SU-DHL-6 (cell line): ENCODE measurements around the gene GRM7.

Experiments used
- H2AFZ ChIP-seq: fragments of 200-600 bp; sonication (generic); 2 replicates; pipeline ENCODE4 v1.6.1; 2014; ENCODE audit warnings: low read depth, mild to moderate bottlenecking, moderate library complexity, mixed read lengths, antibody characterized with exemption, low read length; ENCODE audit not compliant: severe bottlenecking
- H3F3A ChIP-seq: fragments of 200-600 bp; shearing (Covaris generic); 2 replicates; pipeline ENCODE4 v1.6.0; 2016; ENCODE audit warnings: antibody characterized with exemption, mild to moderate bottlenecking; ENCODE audit not compliant: insufficient read depth
- H3K27ac ChIP-seq: fragments of 200-600 bp; sonication (generic); 2 replicates; pipeline ENCODE4 v1.5.1; 2016; ENCODE audit warnings: low read depth, mild to moderate bottlenecking, low read length, moderate library complexity, mixed read lengths
- H3K27me3 ChIP-seq: fragments of 200-600 bp; sonication (generic), shearing (Covaris generic); 2 replicates; pipeline ENCODE4 v1.6.0; 2014; ENCODE audit warnings: mild to moderate bottlenecking, low read length
- H3K36me3 ChIP-seq: fragments of 200-600 bp; sonication (generic); 2 replicates; pipeline ENCODE4 v1.6.1; 2014; ENCODE audit warnings: mild to moderate bottlenecking, low read length, mixed read lengths
- H3K4me2 ChIP-seq: fragments of 300-600, 200-600 bp; shearing (Covaris generic), sonication (generic); 2 replicates; pipeline ENCODE4 v1.6.0; 2014; ENCODE audit warnings: low read length, low read depth, mild to moderate bottlenecking; ENCODE audit not compliant: poor library complexity, severe bottlenecking
- H3K4me3 ChIP-seq: fragments of 200-600 bp; sonication (generic); 2 replicates; pipeline ENCODE4 v1.5.1; 2014; ENCODE audit warnings: antibody characterized with exemption, low read length, mild to moderate bottlenecking, mixed read lengths; ENCODE audit not compliant: insufficient read depth, poor library complexity, severe bottlenecking
- H3K79me2 ChIP-seq: fragments of 200-600 bp; sonication (generic); 2 replicates; pipeline ENCODE4 v1.6.1; 2014; ENCODE audit warnings: mild to moderate bottlenecking, low read length, moderate library complexity; ENCODE audit not compliant: insufficient read depth
- H3K9ac ChIP-seq: fragments of 200-600 bp; sonication (generic); 2 replicates; pipeline ENCODE4 v1.7.0; 2014; ENCODE audit warnings: mild to moderate bottlenecking, low read length
- H3K9me2 ChIP-seq: fragments of 200-600 bp; sonication (generic); replicated peaks from 2 replicates; pipeline ENCODE4 v1.6.1; 2014; ENCODE audit warnings: low read length; ENCODE audit not compliant: insufficient read depth
- H3K9me3 ChIP-seq: fragments of 200-600 bp; sonication (generic); 2 replicates; pipeline ENCODE4 v1.6.1; 2014; ENCODE audit warnings: low read length, mixed read lengths; ENCODE audit not compliant: insufficient read depth
- H4K20me1 ChIP-seq: fragments of 200-600 bp; sonication (generic); 2 replicates; pipeline ENCODE4 v1.6.1; 2014; ENCODE audit warnings: low read depth, mild to moderate bottlenecking, antibody characterized with exemption, low read length, moderate library complexity, mixed read lengths
- EZH2phosphoT487 ChIP-seq: fragments of 200-600 bp; sonication (generic), shearing (Covaris generic); conservative IDR thresholded peaks from 2 replicates; pipeline ENCODE4 v1.6.1; 2018; ENCODE audit warnings: mild to moderate bottlenecking, antibody characterized with exemption, low read length, moderate library complexity, mixed read lengths
- TF ChIP-seq, protein P1 (sequence below): fragments of 200-600 bp; sonication (generic); IDR thresholded peaks from one replicate; pipeline ENCODE4 v1.5.1; 2017; ENCODE audit warnings: antibody characterized with exemption, mild to moderate bottlenecking, low read length, moderate library complexity; ENCODE audit not compliant: insufficient read depth, poor library complexity, severe bottlenecking

GRM7 gene

DNA sequence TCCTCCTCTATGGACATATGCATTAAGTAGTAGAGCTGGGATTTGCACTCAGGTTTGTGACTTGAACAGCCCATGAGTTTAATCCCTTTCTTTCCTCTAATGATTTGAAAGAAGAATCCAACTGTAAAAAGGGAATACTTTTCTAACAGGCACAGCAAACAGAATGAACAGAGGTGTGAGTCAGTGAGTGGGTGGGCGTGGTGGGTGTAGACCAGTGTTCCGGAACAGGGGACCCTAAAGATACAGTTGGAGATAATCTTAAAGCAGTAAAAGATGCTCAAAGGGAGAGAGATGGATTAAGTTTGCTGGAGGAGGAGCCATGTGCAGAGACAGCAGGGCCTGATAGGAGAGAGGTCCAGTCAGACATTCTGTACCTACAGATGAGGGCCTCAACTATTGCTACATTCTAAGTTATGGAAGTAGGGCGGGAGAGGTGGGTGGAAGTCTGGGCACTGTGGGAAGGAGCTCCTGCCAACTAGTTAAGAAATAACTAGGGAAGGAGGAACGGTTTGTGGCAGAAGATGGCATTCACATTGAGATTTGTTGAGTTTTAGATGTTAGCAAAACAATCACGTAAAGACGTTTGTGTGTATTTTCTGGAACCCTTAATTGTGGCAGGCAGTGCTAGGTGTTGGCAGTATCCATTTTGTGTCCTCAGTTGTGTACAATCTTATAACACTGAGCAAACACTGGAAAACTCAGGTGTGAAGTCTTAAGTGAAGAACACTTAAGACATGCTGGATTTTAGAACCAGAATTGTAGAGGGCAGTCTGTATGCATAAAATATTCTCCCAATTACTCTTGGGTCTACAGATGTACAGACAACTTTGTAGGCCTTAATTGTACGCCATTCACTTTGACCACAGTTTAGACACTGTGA, 511.0 kb downstream of the GRM7 start:
- H3K4me3 ChIP-seq: no peak overlapping the region
- no peaks in the 10 kb centered on the region for H3K27me3 ChIP-seq
- TF ChIP-seq EZH2phosphoT487: no peak
- TF ChIP-seq, protein P1, sequence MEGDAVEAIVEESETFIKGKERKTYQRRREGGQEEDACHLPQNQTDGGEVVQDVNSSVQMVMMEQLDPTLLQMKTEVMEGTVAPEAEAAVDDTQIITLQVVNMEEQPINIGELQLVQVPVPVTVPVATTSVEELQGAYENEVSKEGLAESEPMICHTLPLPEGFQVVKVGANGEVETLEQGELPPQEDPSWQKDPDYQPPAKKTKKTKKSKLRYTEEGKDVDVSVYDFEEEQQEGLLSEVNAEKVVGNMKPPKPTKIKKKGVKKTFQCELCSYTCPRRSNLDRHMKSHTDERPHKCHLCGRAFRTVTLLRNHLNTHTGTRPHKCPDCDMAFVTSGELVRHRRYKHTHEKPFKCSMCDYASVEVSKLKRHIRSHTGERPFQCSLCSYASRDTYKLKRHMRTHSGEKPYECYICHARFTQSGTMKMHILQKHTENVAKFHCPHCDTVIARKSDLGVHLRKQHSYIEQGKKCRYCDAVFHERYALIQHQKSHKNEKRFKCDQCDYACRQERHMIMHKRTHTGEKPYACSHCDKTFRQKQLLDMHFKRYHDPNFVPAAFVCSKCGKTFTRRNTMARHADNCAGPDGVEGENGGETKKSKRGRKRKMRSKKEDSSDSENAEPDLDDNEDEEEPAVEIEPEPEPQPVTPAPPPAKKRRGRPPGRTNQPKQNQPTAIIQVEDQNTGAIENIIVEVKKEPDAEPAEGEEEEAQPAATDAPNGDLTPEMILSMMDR: no peak
- H3K9me3 ChIP-seq: no peaks in the 10 kb centered on the region
- H3K27ac ChIP-seq: no peak overlapping the region
- H3K79me2 ChIP-seq: no peaks in the 10 kb centered on the region
- H3K4me2 ChIP-seq: no peak overlapping the region
- no peaks in the 10 kb centered on the region for H3K36me3 ChIP-seq
- H4K20me1 ChIP-seq: no peaks in the 10 kb centered on the region
- no peak overlapping the region for H3K9ac ChIP-seq
- H3F3A ChIP-seq: no peaks in the 10 kb centered on the region
- no peaks in the 10 kb centered on the region for H3K9me2 ChIP-seq
- no peak overlapping the region for H2AFZ ChIP-seq

DNA sequence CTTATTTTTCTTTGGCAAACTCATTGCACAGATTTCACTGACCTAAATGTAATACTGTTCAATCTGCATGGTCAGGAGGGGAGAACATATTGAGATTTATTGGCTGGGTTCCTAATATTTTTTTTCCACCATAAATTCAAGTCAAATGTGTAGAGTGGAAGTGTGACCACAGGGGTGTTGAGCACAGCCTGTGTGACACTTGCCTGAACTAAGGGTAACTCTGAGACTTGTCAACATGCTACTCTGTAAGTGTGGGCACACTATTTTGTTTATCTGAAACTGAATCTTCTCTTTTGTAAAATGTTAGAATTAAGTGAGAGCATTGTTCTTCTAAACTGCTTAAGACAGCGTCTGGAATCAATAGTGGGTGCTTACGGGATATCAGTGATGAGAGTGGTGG, 516.2 kb downstream of the GRM7 start:
- Histone ChIP-seq H3K27me3 (no peaks in the 10 kb centered on the region), H3K4me3 (no peak overlapping the region), H3K27ac (no peak overlapping the region), H3K79me2 (no peaks in the 10 kb centered on the region), H3K9me2 (no peaks in the 10 kb centered on the region), H3K9me3 (no peaks in the 10 kb centered on the region), H3K9ac (no peak overlapping the region), H3K4me2 (no peak overlapping the region), H4K20me1 (no peaks in the 10 kb centered on the region), H3F3A (no peaks in the 10 kb centered on the region), H2AFZ (no peak overlapping the region), H3K36me3 (no peaks in the 10 kb centered on the region)
- TF ChIP-seq EZH2phosphoT487: no peak
- TF ChIP-seq, protein P1: no peak

- Histone ChIP-seq H3K4me3 (no peak overlapping the region), H3F3A (no peaks in the 10 kb centered on the region), H3K9me3 (no peaks in the 10 kb centered on the region), H3K9me2 (no peaks in the 10 kb centered on the region), H2AFZ (no peak overlapping the region), H4K20me1 (no peaks in the 10 kb centered on the region), H3K27ac (no peak overlapping the region), H3K27me3 (no peaks in the 10 kb centered on the region), H3K36me3 (no peaks in the 10 kb centered on the region), H3K4me2 (no peak overlapping the region), H3K79me2 (no peaks in the 10 kb centered on the region), H3K9ac (no peak overlapping the region)
- no peak for TF ChIP-seq EZH2phosphoT487
- TF ChIP-seq, protein P1: no peak
Measured at GRCh38 chr3:7381741-7382140, 520.8 kb downstream of the GRM7 start.
